Measurements from ENCODE around the gene OTOP2.
A peak's percentile ranks its signal among the peaks of the same experiment; 100 is the strongest.
"Not testable (repeated sequence)": the region's sequence is repeated elsewhere in the genome, so short reads cannot be mapped to it uniquely, and the experiment has no call there.

Gene OTOP2

GRCh38 chr17:74972973-74973328 lies 48.9 kb downstream of the OTOP2 start:
- peak overlapping the region; percentile 83 to 84 for H3K4me3 Mint-ChIP-seq
- ATAC-seq (replicated peaks) = no peak
- H3K4me1 Mint-ChIP-seq = peaks cover 11 to 15% of the 10 kb centered on the region in 2 donors
- DNase-seq = no peak
- H3K9me3 Mint-ChIP-seq = no peaks in the 10 kb centered on the region
- no peaks in the 10 kb centered on the region for H3K36me3 Mint-ChIP-seq
- H3K27ac Mint-ChIP-seq = peak overlapping the region; percentile 86
- peaks cover 28 to 48% of the 10 kb centered on the region in 2 donors for H3K27me3 Mint-ChIP-seq

DNA sequence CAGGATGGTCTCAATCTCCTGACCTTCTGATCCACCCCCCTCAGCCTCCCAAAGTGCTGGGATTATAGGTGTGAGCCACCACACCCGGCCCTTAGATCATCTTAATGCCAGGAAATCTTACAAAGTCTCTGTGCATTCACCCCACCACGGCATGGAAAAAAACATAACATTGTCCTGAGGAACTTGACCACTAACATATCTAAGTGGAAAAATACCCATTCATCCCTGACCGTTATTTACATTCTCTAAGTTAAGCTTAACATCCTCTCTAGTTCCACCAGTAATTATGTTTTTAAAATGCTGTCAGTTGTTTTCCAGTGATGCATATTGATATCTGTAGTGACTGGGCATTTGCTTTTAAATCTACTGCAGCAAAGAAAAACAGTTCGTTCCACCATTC lies 51.9 kb downstream of the OTOP2 start:
- Mint-ChIP-seq H3K27ac (no peak overlapping the region), H3K4me1 (peaks cover 11 to 19% of the 10 kb centered on the region in 2 donors), H3K36me3 (no peaks in the 10 kb centered on the region), H3K4me3 (no peak overlapping the region), H3K9me3 (no peaks in the 10 kb centered on the region), H3K27me3 (peaks cover 44 to 48% of the 10 kb centered on the region in 2 donors)
- DNase-seq = no peak
- no peak for ATAC-seq (replicated peaks)

- DNase-seq (no peak), ATAC-seq (replicated peaks) (no peak)
- Mint-ChIP-seq H3K4me3 (no peak overlapping the region), H3K27me3 (peaks cover 35% of the 10 kb centered on the region in 2 donors), H3K27ac (no peak overlapping the region), H3K9me3 (no peaks in the 10 kb centered on the region), H3K4me1 (peaks cover 11 to 22% of the 10 kb centered on the region in 2 donors), H3K36me3 (no peaks in the 10 kb centered on the region)
Measured at GRCh38 chr17:74977802-74978201, 53.7 kb downstream of the OTOP2 start.

- no peak for ATAC-seq (replicated peaks)
- Mint-ChIP-seq H3K4me1 (peaks cover 8 to 18% of the 10 kb centered on the region in 2 donors), H3K9me3 (no peaks in the 10 kb centered on the region), H3K27ac (peak overlapping the region; percentile 20), H3K27me3 (peaks cover 30% of the 10 kb centered on the region in 2 donors), H3K4me3 (no peak overlapping the region), H3K36me3 (no peaks in the 10 kb centered on the region)
- DNase-seq = no peak
Measured at GRCh38 chr17:74978240-74978639, 54.2 kb downstream of the OTOP2 start.

GRCh38 chr17:74979408-74980146 lies 55.5 kb downstream of the OTOP2 start:
- Mint-ChIP-seq H3K4me3 (no peak overlapping the region), H3K9me3 (no peaks in the 10 kb centered on the region), H3K4me1 (peaks cover 8 to 18% of the 10 kb centered on the region in 2 donors), H3K36me3 (no peaks in the 10 kb centered on the region), H3K27me3 (peaks cover 17 to 25% of the 10 kb centered on the region in 2 donors), H3K27ac (no peak overlapping the region)
- ATAC-seq (replicated peaks) = no peak
- no peak for DNase-seq

- DNase-seq (no peak), ATAC-seq (replicated peaks) (peak in 1 of 2 donors; percentile 3)
- peak overlapping the region; percentile 87 to 89 for H3K4me3 Mint-ChIP-seq
- H3K27ac Mint-ChIP-seq = peak overlapping the region; percentile 70
- H3K4me1 Mint-ChIP-seq = peaks cover 8 to 18% of the 10 kb centered on the region in 2 donors
- H3K9me3 Mint-ChIP-seq = no peaks in the 10 kb centered on the region
- H3K27me3 Mint-ChIP-seq = peaks cover 25 to 26% of the 10 kb centered on the region in 2 donors
- H3K36me3 Mint-ChIP-seq = no peaks in the 10 kb centered on the region
Measured at GRCh38 chr17:74981318-74981978, 57.4 kb downstream of the OTOP2 start.

- ATAC-seq (replicated peaks) = peak; percentile 93 to 96
- Mint-ChIP-seq H3K4me3 (peak overlapping the region; percentile 87 to 89), H3K9me3 (no peaks in the 10 kb centered on the region), H3K27me3 (peaks cover 25 to 26% of the 10 kb centered on the region in 2 donors), H3K36me3 (no peaks in the 10 kb centered on the region), H3K4me1 (peaks cover 11 to 24% of the 10 kb centered on the region in 2 donors), H3K27ac (peak overlapping the region; percentile 70)
- peak; percentile 37 for DNase-seq
Measured at GRCh38 chr17:74981979-74982662, 58.0 kb downstream of the OTOP2 start.

- DNase-seq; H3K36me3 Mint-ChIP-seq; ATAC-seq (replicated peaks); H3K27ac Mint-ChIP-seq; H3K9me3 Mint-ChIP-seq: not testable (repeated sequence)
- Mint-ChIP-seq H3K4me1 (peaks cover 12 to 27% of the 10 kb centered on the region in 2 donors), H3K4me3 (peak overlapping the region; percentile 87 to 89), H3K27me3 (peaks cover 23 to 24% of the 10 kb centered on the region in 2 donors)
Measured at GRCh38 chr17:74982663-74983313, 58.7 kb downstream of the OTOP2 start.
